IPS DF 4.7 (cell line): ENCODE results near the gene PALD1.

Experiments used
- DNase-seq: peaks from one replicate; pipeline ENCODE4 v3.0.0-alpha.2; 2013; ENCODE audit warnings: low spot score; ENCODE audit errors: extremely low read depth

The PALD1 gene

GRCh38 chr10:70552586-70552985, 74.0 kb downstream of the PALD1 start:
- DNase-seq: no peak

- no peak for DNase-seq
Measured at GRCh38 chr10:70555371-70555770, 76.8 kb downstream of the PALD1 start.

- DNase-seq: no peak
Measured at GRCh38 chr10:70557086-70557845, 78.7 kb downstream of the PALD1 start.

GRCh38 chr10:70557876-70558275, 79.3 kb downstream of the PALD1 start:
- DNase-seq: no peak

- DNase-seq: no peak
Measured at GRCh38 chr10:70558295-70558694, 79.7 kb downstream of the PALD1 start.

GRCh38 chr10:70558871-70559810, 80.6 kb downstream of the PALD1 start:
- DNase-seq: no peak

GRCh38 chr10:70559861-70560260, 81.3 kb downstream of the PALD1 start:
- no peak for DNase-seq

- no peak for DNase-seq
Measured at GRCh38 chr10:70560511-70560941, 82.0 kb downstream of the PALD1 start.

- no peak for DNase-seq
Measured at GRCh38 chr10:70561070-70561469, 82.5 kb downstream of the PALD1 start.

- no peak for DNase-seq
Measured at GRCh38 chr10:70561558-70561957, 83.0 kb downstream of the PALD1 start.

- no peak for DNase-seq
Measured at GRCh38 chr10:70562036-70562755, 83.6 kb downstream of the PALD1 start.

GRCh38 chr10:70563230-70563629, 84.7 kb downstream of the PALD1 start:
- no peak for DNase-seq

GRCh38 chr10:70564113-70564725, 85.7 kb downstream of the PALD1 start:
- no peak for DNase-seq

- no peak for DNase-seq
Measured at GRCh38 chr10:70564901-70565351, 86.4 kb downstream of the PALD1 start.

GRCh38 chr10:70565556-70566514, 87.3 kb downstream of the PALD1 start:
- no peak for DNase-seq

- DNase-seq: no peak
Measured at GRCh38 chr10:70566515-70567290, 88.1 kb downstream of the PALD1 start.

- no peak for DNase-seq
Measured at GRCh38 chr10:70567603-70568002, 89.0 kb downstream of the PALD1 start.

GRCh38 chr10:70568113-70568512, 89.5 kb downstream of the PALD1 start:
- DNase-seq: no peak

- no peak for DNase-seq
Measured at GRCh38 chr10:70568781-70569495, 90.4 kb downstream of the PALD1 start.
